ENCODE data around the gene ZMYND11.

The ZMYND11 gene

GRCh38 chr10:190216-190615 lies 55.0 kb downstream of the ZMYND11 start:
- CTCF ChIA-PET: no interaction called here
- POLR2A ChIA-PET: no interaction called here
- TF ChIP-seq BHLHE40 (IDR thresholded peaks at IDR 0.05; ENCODE audit: borderline replicate concordance) (no peak), NFRKB (IDR thresholded peaks at IDR 0.05) (no peak), CTBP1 (IDR thresholded peaks at IDR 0.05; ENCODE audit: borderline replicate concordance) (no peak)

GRCh38 chr10:191703-192518 lies 56.7 kb downstream of the ZMYND11 start:
- DNase-seq (ENCODE audit: extremely low spot score): no peak
- ChIA-PET POLR2A (no interaction called here), CTCF (no interaction called here)
- no peak for TF ChIP-seq NFRKB (IDR thresholded peaks at IDR 0.05)
- no peak for TF ChIP-seq PKNOX1 (IDR thresholded peaks at IDR 0.05)
- no peak for TF ChIP-seq LEF1 (IDR thresholded peaks at IDR 0.05; ENCODE audit: borderline replicate concordance)
- no peak for TF ChIP-seq ZNF384 (IDR thresholded peaks at IDR 0.05)
- no peak for TF ChIP-seq FOXK2 (IDR thresholded peaks at IDR 0.05)
- TF ChIP-seq BHLHE40 (IDR thresholded peaks at IDR 0.05; ENCODE audit: borderline replicate concordance): no peak
- no peak for TF ChIP-seq FOXA1 (IDR thresholded peaks at IDR 0.05)
- TF ChIP-seq HDGF (IDR thresholded peaks at IDR 0.05; ENCODE audit: borderline replicate concordance): no peak
- no peak for TF ChIP-seq SP1 (IDR thresholded peaks at IDR 0.05)
- TF ChIP-seq TARDBP (IDR thresholded peaks at IDR 0.05): no peak
- no peak for TF ChIP-seq FOXM1 (IDR thresholded peaks at IDR 0.05; ENCODE audit: borderline replicate concordance)
- no peak for TF ChIP-seq L3MBTL2 (conservative IDR thresholded peaks at IDR 0.05)

More at GRCh38 chr10:190216-190615, 55.0 kb downstream of the ZMYND11 start:
- DNase-seq (ENCODE audit: extremely low spot score): no peak

GRCh38 chr10:194281-194680 lies 59.0 kb downstream of the ZMYND11 start:
- POLR2A ChIA-PET: no interaction called here
- CTCF ChIA-PET: no interaction called here
- TF ChIP-seq FOXK2 (IDR thresholded peaks at IDR 0.05): no peak
- DNase-seq (ENCODE audit: extremely low spot score): no peak

GRCh38 chr10:200405-200804 lies 65.2 kb downstream of the ZMYND11 start:
- POLR2A ChIA-PET: no interaction called here
- DNase-seq (ENCODE audit: extremely low spot score): no peak
- TF ChIP-seq HDGF (IDR thresholded peaks at IDR 0.05; ENCODE audit: borderline replicate concordance) (no peak), PKNOX1 (IDR thresholded peaks at IDR 0.05) (no peak), CTBP1 (IDR thresholded peaks at IDR 0.05; ENCODE audit: borderline replicate concordance) (no peak), L3MBTL2 (conservative IDR thresholded peaks at IDR 0.05) (no peak), FOXM1 (IDR thresholded peaks at IDR 0.05; ENCODE audit: borderline replicate concordance) (no peak), FOXA1 (IDR thresholded peaks at IDR 0.05) (no peak), ARNT (IDR thresholded peaks at IDR 0.05) (no peak), SP1 (IDR thresholded peaks at IDR 0.05) (no peak), FOXK2 (IDR thresholded peaks at IDR 0.05) (no peak), LEF1 (IDR thresholded peaks at IDR 0.05; ENCODE audit: borderline replicate concordance) (no peak), BHLHE40 (IDR thresholded peaks at IDR 0.05; ENCODE audit: borderline replicate concordance) (no peak), ELF4 (IDR thresholded peaks at IDR 0.05) (no peak), ZNF384 (IDR thresholded peaks at IDR 0.05) (no peak), TARDBP (IDR thresholded peaks at IDR 0.05) (no peak), NFRKB (IDR thresholded peaks at IDR 0.05) (no peak), SUZ12 (IDR thresholded peaks at IDR 0.05) (no peak)
- CTCF ChIA-PET: no interaction called here

- no peak for TF ChIP-seq ZNF384 (IDR thresholded peaks at IDR 0.05)
- TF ChIP-seq ELF4 (IDR thresholded peaks at IDR 0.05): no peak
- no peak for TF ChIP-seq CTBP1 (IDR thresholded peaks at IDR 0.05; ENCODE audit: borderline replicate concordance)
- no peak for TF ChIP-seq LEF1 (IDR thresholded peaks at IDR 0.05; ENCODE audit: borderline replicate concordance)
- TF ChIP-seq FOXA1 (IDR thresholded peaks at IDR 0.05): no peak
- no peak for TF ChIP-seq FOXK2 (IDR thresholded peaks at IDR 0.05)
- no peak for TF ChIP-seq SUZ12 (IDR thresholded peaks at IDR 0.05)
- no peak for TF ChIP-seq BHLHE40 (IDR thresholded peaks at IDR 0.05; ENCODE audit: borderline replicate concordance)
- TF ChIP-seq TARDBP (IDR thresholded peaks at IDR 0.05): no peak
- no peak for TF ChIP-seq FOXM1 (IDR thresholded peaks at IDR 0.05; ENCODE audit: borderline replicate concordance)
- no peak for TF ChIP-seq ARNT (IDR thresholded peaks at IDR 0.05)
- CTCF ChIA-PET: no interaction called here
- POLR2A ChIA-PET: no interaction called here
- no peak for DNase-seq (ENCODE audit: extremely low spot score)
These were observed 66.1 kb downstream of the ZMYND11 start for GRCh38 chr10:201328-201771.

- ChIA-PET CTCF (no interaction called here), POLR2A (no interaction called here)
- no peak for TF ChIP-seq ARNT (IDR thresholded peaks at IDR 0.05)
- no peak for TF ChIP-seq FOXA1 (IDR thresholded peaks at IDR 0.05)
- TF ChIP-seq NFRKB (IDR thresholded peaks at IDR 0.05): no peak
- no peak for TF ChIP-seq SUZ12 (IDR thresholded peaks at IDR 0.05)
- no peak for TF ChIP-seq SP1 (IDR thresholded peaks at IDR 0.05)
- TF ChIP-seq LEF1 (IDR thresholded peaks at IDR 0.05; ENCODE audit: borderline replicate concordance): no peak
- TF ChIP-seq TARDBP (IDR thresholded peaks at IDR 0.05): no peak
- no peak for TF ChIP-seq FOXK2 (IDR thresholded peaks at IDR 0.05)
- TF ChIP-seq HDGF (IDR thresholded peaks at IDR 0.05; ENCODE audit: borderline replicate concordance): no peak
- TF ChIP-seq L3MBTL2 (conservative IDR thresholded peaks at IDR 0.05): no peak
- no peak for TF ChIP-seq CTBP1 (IDR thresholded peaks at IDR 0.05; ENCODE audit: borderline replicate concordance)
- TF ChIP-seq ELF4 (IDR thresholded peaks at IDR 0.05): no peak
- no peak for TF ChIP-seq PKNOX1 (IDR thresholded peaks at IDR 0.05)
- TF ChIP-seq FOXM1 (IDR thresholded peaks at IDR 0.05; ENCODE audit: borderline replicate concordance): no peak
- TF ChIP-seq BHLHE40 (IDR thresholded peaks at IDR 0.05; ENCODE audit: borderline replicate concordance): no peak
- DNase-seq (ENCODE audit: extremely low spot score): no peak
These were observed 73.4 kb downstream of the ZMYND11 start for GRCh38 chr10:208616-209015.

All from HEK293T (cell line).